GM06990 (cell line): ENCODE measurements around the gene ZNF319.

ENCODE experiments used
- DNase-seq: peaks from one replicate; pipeline ENCODE4 v3.0.0-alpha.2; 2011; ENCODE audit not compliant: insufficient read length; ENCODE audit errors: extremely low read depth
- H3K27me3 ChIP-seq: replicated peaks from 2 replicates; pipeline ENCODE4 v1.6.0; 2011; ENCODE audit warnings: low read length; ENCODE audit not compliant: control insufficient read depth, insufficient read depth
- H3K36me3 ChIP-seq: 2 replicates; pipeline ENCODE4 v1.5.1; 2011; ENCODE audit warnings: low read length; ENCODE audit not compliant: control insufficient read depth, insufficient read depth
- H3K4me3 ChIP-seq: replicated peaks from 2 replicates; pipeline ENCODE4 v1.5.1; 2011; ENCODE audit warnings: low read depth, mild to moderate bottlenecking, control low read depth, low read length
- TF ChIP-seq, protein P1 (sequence below): IDR thresholded peaks from 2 replicates; pipeline ENCODE4 v1.5.1; 2011; ENCODE audit warnings: low read length, control low read depth, mild to moderate bottlenecking, inconsistent platforms; ENCODE audit not compliant: insufficient read depth, poor library complexity, severe bottlenecking

The ZNF319 gene

DNA sequence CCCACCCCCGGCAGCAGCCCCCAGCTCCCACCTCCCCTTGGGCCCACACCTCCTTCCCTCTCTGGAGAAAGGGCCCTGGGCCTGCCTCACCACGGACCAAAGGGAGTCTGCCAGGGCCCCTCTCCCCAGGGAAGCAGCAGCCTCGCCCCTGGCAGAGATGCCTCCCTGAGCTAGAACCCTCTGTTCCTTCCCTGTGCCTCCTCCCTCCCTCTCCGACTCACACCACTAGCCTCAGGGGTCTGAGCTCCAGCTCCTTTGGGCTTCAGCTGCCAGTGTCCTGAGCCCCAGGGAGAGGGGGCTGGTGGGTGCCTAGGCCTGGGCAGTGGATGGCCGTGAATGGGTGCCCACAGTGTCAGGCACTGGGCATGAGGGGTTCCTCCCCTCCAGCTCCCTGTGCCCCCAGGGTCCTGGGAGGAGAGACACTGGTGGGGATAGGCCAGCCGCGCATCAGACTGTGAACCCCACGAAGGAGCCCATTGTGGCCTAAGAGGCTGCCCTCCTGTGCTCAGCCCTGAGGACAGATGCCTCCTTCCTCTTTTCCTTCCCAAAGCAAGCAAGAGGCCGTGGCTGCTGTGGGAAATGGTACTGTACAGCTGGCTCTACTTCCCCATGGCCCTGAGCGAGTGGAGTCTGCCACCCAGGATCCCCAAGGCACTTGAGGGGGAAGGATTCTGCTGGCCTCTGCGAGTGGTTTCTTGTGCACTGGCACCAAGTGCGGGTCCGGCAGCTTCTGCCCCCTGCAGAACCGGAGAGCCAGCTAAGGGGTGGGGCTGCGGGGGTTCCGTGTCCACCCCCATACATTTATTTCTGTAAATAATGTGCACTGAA lies 45.8 kb upstream of the ZNF319 start:
- TF ChIP-seq, protein P1, sequence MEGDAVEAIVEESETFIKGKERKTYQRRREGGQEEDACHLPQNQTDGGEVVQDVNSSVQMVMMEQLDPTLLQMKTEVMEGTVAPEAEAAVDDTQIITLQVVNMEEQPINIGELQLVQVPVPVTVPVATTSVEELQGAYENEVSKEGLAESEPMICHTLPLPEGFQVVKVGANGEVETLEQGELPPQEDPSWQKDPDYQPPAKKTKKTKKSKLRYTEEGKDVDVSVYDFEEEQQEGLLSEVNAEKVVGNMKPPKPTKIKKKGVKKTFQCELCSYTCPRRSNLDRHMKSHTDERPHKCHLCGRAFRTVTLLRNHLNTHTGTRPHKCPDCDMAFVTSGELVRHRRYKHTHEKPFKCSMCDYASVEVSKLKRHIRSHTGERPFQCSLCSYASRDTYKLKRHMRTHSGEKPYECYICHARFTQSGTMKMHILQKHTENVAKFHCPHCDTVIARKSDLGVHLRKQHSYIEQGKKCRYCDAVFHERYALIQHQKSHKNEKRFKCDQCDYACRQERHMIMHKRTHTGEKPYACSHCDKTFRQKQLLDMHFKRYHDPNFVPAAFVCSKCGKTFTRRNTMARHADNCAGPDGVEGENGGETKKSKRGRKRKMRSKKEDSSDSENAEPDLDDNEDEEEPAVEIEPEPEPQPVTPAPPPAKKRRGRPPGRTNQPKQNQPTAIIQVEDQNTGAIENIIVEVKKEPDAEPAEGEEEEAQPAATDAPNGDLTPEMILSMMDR, result no peak
- H3K36me3 ChIP-seq, result no peaks in the 10 kb centered on the region
- H3K4me3 ChIP-seq, result no peak overlapping the region
- no peaks in the 10 kb centered on the region; the same call in 1 of the 2 replicates for H3K27me3 ChIP-seq
- no peak for DNase-seq

DNA sequence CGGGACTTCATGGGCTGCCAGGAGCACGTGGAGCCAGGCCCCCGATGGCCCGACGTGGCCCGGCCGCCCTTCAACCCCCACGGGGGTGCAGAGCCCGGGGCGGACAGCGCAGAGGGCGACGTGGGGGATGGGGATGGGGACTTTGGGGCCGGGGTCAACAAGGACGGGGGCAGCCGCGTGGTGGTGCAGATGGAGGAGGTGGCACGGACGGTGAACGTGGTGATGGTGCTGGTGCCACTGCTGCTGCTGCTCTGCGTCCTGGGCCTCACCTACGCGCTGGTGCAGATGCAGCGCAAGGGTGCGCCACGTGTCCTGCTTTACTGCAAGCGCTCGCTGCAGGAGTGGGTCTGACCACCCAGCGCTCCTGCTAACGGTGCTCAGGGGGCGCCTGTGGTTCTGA lies 44.6 kb upstream of the ZNF319 start:
- no peaks in the 10 kb centered on the region for H3K36me3 ChIP-seq
- H3K4me3 ChIP-seq, result no peak overlapping the region
- H3K27me3 ChIP-seq, result no peaks in the 10 kb centered on the region; the same call in 1 of the 2 replicates
- no peak for DNase-seq
- TF ChIP-seq, protein P1, result no peak

DNA sequence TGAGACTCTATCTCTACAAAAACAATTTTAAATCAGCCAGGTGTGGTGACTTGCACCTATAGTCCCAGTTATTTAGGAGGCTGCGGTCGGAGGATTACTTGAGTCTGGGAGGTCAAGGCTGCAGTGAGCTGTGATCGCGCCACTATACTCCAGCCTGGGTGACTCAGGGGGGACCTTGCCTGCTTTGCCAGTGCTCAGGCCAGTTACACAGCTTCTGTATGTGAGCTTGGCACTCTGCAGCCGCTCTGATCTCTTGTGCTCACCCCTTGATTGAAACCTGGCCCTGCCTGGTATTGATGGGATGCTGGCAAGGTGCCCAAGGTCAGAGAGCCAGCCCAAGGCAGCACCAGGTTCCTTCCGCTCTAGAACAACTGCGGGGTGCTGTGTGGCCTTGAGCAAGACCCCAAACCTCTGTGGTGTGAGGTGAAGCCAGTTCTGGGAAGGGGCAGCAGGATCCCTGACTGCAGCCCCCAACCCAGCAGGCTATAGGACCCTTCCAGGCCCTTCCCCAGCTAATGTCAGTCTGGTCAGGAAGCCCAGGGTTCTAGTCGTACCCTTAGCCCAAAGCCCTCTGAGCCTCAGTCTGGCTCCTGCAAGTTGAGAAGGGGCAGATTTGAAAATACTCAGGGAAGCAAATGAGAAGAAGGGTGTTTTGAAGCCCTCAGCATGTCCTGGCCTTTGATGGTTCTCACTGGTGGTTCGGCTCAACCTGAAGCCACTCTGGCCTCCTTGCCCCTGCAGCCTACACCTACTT lies 44.0 kb upstream of the ZNF319 start:
- no peak for DNase-seq
- TF ChIP-seq, protein P1, result no peak
- Histone ChIP-seq H3K4me3 (no peak overlapping the region), H3K27me3 (no peaks in the 10 kb centered on the region), H3K36me3 (no peaks in the 10 kb centered on the region)

DNA sequence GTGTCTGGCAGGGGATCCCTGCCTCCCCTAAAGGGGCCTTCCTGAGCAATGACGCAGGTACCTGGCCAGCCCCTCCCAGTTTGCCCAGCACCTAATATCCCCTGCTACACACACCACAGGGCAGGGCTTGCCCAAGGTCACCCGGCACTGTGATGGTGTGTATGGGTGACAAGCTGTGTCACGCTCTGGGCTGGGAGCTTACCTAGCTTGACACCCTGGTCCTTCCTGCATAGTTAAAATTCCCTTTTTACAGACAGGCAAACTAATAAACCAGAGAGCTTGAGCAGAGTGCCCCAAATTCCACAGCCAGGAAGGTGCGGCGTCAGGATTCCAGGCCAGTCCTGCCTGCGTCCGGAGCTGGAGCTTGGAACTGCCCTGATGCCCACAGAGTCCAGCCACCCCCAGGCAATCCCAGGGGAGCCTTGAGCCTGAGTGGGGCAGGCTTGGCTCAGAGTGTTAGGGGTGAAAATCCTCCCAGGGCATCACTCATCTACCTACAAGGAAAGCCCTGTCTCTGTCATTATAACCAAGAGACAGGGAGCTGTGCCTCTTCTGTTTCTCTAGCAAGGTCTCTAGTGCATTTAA lies 43.2 kb upstream of the ZNF319 start:
- Histone ChIP-seq H3K4me3 (no peak overlapping the region), H3K36me3 (no peaks in the 10 kb centered on the region), H3K27me3 (no peaks in the 10 kb centered on the region)
- no peak for DNase-seq
- TF ChIP-seq, protein P1, result no peak

DNA sequence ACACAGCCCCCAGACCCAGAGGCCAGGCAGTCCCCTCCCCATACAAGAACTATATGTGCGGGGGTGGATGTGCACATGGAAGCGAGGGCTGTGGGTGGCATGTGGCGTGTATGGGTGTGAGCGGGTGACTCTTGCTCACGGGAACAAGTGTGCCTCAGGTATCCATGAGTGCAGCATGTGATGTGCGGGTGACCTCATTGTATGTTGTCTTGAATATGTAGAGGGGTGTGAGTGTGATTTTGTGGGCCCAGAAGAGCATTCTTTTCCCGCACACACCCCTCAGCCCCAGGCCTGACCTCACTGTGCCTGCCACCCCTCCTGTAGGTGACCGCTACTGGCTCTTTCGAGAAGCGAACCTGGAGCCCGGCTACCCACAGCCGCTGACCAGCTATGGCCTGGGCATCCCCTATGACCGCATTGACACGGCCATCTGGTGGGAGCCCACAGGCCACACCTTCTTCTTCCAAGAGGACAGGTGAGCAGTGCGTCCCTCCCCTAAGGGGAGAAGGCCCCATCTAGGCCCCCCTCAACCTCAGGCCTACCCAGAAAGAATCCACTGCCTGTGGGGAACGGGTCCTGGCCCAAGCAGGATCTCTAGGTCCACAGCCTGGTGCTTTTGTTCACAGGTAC lies 42.5 kb upstream of the ZNF319 start:
- Histone ChIP-seq H3K36me3 (no peaks in the 10 kb centered on the region), H3K4me3 (no peak overlapping the region), H3K27me3 (no peaks in the 10 kb centered on the region)
- TF ChIP-seq, protein P1, result no peak
- no peak for DNase-seq
